Measurements from ENCODE around the gene CDC42EP5.

GRCh38 chr19:54477650-54478049 lies 4.6 kb upstream of the CDC42EP5 start:
- no peak for TF ChIP-seq EZH2phosphoT487 (IDR thresholded peaks at IDR 0.05; ENCODE audit: borderline replicate concordance, low read depth, low read length)
- 0 out of 2 replicates have a peak, but pooled peaks have one; percentile 29 for TF ChIP-seq CTCF (conservative IDR thresholded peaks at IDR 0.05; ENCODE audit: low read length)

All from OCI-LY7 (cell line).